Measurements from ENCODE around the gene ANO6. TPM values are rescaled to one million over a fixed set of nuclear protein-coding genes. Genes with fewer than 3 reads are reported as not detected.
A peak's percentile ranks its signal among the peaks of the same experiment; 100 is the strongest.

Gene ANO6
- polyA plus RNA-seq, 3 donors = 62.1 to 77.1 (median 71.3) TPM

- no peak for DNase-seq (ENCODE audit: extremely low read depth in 1 of 11, low read depth in 9 of 11, low spot score in 4 of 11)
Observed at GRCh38 chr12:45435945-45436710, 220.2 kb downstream of the ANO6 start.

GRCh38 chr12:45439039-45439438 lies 223.1 kb downstream of the ANO6 start:
- no peak for DNase-seq (ENCODE audit: extremely low read depth in 1 of 11, low read depth in 9 of 11, low spot score in 4 of 11)

GRCh38 chr12:45446013-45446412 lies 230.1 kb downstream of the ANO6 start:
- DNase-seq (ENCODE audit: extremely low read depth in 1 of 11, low read depth in 9 of 11, low spot score in 4 of 11) = no peak

- no peak for DNase-seq (ENCODE audit: extremely low read depth in 1 of 11, low read depth in 9 of 11, low spot score in 4 of 11)
Observed at GRCh38 chr12:45458238-45458637, 242.3 kb downstream of the ANO6 start.

- DNase-seq (ENCODE audit: extremely low read depth in 1 of 11, low read depth in 9 of 11, low spot score in 4 of 11) = no peak
Observed at GRCh38 chr12:45458854-45459807, 243.2 kb downstream of the ANO6 start.

GRCh38 chr12:45462506-45462905 lies 246.6 kb downstream of the ANO6 start:
- no peak for DNase-seq (ENCODE audit: extremely low read depth in 1 of 11, low read depth in 9 of 11, low spot score in 4 of 11)

GRCh38 chr12:45464699-45465098 lies 248.8 kb downstream of the ANO6 start:
- peak in 4 of 11 donors; percentile 1 to 8 (median 5) for DNase-seq (ENCODE audit: extremely low read depth in 1 of 11, low read depth in 9 of 11, low spot score in 4 of 11)

GRCh38 chr12:45468751-45469615 lies 253.1 kb downstream of the ANO6 start:
- no peak for DNase-seq (ENCODE audit: extremely low read depth in 1 of 11, low read depth in 9 of 11, low spot score in 4 of 11)

GRCh38 chr12:45469902-45470301 lies 254.0 kb downstream of the ANO6 start:
- no peak for DNase-seq (ENCODE audit: extremely low read depth in 1 of 11, low read depth in 9 of 11, low spot score in 4 of 11)

- no peak for DNase-seq (ENCODE audit: extremely low read depth in 1 of 11, low read depth in 9 of 11, low spot score in 4 of 11)
Observed at GRCh38 chr12:45473636-45474035, 257.7 kb downstream of the ANO6 start.

GRCh38 chr12:45475594-45475993 lies 259.7 kb downstream of the ANO6 start:
- DNase-seq (ENCODE audit: extremely low read depth in 1 of 11, low read depth in 9 of 11, low spot score in 4 of 11) = no peak

- no peak for DNase-seq (ENCODE audit: extremely low read depth in 1 of 11, low read depth in 9 of 11, low spot score in 4 of 11)
Observed at GRCh38 chr12:45477526-45477925, 261.6 kb downstream of the ANO6 start.

GRCh38 chr12:45478931-45479330 lies 263.0 kb downstream of the ANO6 start:
- DNase-seq (ENCODE audit: extremely low read depth in 1 of 11, low read depth in 9 of 11, low spot score in 4 of 11) = no peak

GRCh38 chr12:45481746-45482145 lies 265.9 kb downstream of the ANO6 start:
- no peak for DNase-seq (ENCODE audit: extremely low read depth in 1 of 11, low read depth in 9 of 11, low spot score in 4 of 11)

- no peak for DNase-seq (ENCODE audit: extremely low read depth in 1 of 11, low read depth in 9 of 11, low spot score in 4 of 11)
Observed at GRCh38 chr12:45483571-45483970, 267.7 kb downstream of the ANO6 start.
